Activated naive CD4-positive, alpha-beta T cell treated with Interleukin-2 at 50 U/mL for 16 hours (primary cell): Measurements from ENCODE around the gene CIB4.
"Not testable (repeated sequence)": the region's sequence is repeated elsewhere in the genome, so short reads cannot be mapped to it uniquely, and the experiment has no call there.

ENCODE experiments used
- DNase-seq: peaks from one replicate; pipeline ENCODE4 v3.0.0-alpha.2; 2020

The CIB4 gene

GRCh38 chr2:26665296-26665695 lies 24.1 kb upstream of the CIB4 start:
- DNase-seq = not testable (repeated sequence)

- no peak for DNase-seq
These were observed 19.3 kb upstream of the CIB4 start for GRCh38 chr2:26660363-26660962.

GRCh38 chr2:26658691-26659346 lies 17.7 kb upstream of the CIB4 start:
- no peak for DNase-seq

GRCh38 chr2:26657265-26657664 lies 16.1 kb upstream of the CIB4 start:
- DNase-seq = no peak

DNA sequence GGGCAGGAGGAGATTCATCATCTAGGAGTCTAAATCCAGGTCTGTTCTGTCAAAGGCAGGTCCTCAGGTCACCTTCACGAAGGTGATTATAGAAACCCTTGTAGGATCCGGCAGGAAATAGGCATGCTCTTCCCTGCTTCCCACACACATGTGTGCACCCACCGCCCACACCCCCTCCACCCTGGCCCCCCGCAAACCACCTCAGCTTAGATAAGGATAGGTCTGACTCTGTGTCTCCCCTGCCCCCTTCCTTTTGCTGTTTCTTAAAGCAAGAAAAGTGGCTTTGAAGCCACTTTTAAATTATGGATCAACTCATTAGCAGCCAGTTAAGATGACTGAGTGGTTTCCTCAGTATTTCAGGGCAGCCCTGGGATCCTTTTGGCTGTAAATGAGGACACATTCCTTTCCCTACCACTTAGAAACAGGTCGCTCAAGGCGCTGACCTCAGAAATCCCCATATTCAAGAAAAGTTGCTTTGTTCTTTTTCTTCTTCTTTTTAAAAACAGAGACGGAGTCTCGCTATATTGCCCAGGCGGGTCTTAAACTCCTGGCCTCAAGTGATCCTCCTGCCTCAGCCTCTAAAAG lies 14.5 kb upstream of the CIB4 start:
- no peak for DNase-seq

DNA sequence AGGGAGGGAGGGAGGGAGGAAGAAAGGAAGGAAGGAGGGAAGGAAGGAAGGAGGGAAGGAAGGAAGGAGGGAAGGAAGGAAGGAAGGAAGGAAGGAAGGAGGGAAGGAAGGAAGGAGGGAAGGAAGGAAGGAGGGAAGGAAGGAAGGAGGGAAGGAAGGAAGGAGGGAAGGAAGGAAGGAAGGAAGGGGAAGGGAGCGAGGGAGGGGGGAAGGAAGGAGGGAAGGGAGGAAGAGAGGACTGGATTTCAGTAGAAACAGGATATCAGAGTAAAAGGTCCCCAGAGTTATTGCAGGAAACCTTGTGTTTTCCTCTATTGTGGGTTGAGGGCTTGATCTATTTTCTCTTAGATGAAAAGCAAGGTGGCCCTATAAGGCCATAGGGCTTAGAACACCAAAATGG lies 14.0 kb upstream of the CIB4 start:
- DNase-seq = not testable (repeated sequence)

- no peak for DNase-seq
These were observed 12.8 kb upstream of the CIB4 start for GRCh38 chr2:26654061-26654340.

- DNase-seq = no peak
These were observed 12.3 kb upstream of the CIB4 start for GRCh38 chr2:26653207-26654060.

DNA sequence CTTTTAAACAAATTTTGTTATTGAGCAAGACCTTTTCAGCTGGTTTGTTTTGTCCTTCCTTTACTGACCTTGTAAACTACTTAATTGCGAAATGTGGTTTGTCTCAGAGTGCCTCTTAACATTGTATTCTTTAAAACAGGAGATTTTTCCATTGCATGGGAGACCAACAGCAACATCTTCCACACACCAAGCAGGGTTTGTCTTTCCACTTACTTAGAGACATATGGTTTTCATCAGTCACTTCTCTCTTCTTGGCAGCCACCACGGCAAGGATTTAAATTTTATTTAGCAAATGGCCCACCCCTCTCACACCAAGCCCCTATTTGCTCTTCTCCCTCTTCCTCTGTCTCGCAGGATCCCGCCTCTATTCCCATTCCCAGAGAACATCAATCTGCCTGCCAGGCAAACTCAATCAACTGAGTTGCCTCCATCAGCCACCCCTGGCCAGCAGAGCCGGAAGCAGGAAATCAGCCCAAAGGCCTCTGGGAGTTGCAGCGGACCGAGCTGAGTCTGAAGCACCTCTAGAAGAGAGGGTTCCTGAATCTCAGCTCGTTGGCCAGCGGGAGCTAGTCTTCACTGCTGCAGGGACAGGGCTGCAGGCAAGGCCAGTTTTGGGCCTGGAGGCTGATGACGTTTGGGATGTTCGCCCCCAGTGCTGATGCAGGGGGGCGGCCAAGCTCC lies 11.3 kb upstream of the CIB4 start:
- no peak for DNase-seq

GRCh38 chr2:26651799-26652198 lies 10.6 kb upstream of the CIB4 start:
- no peak for DNase-seq

DNA sequence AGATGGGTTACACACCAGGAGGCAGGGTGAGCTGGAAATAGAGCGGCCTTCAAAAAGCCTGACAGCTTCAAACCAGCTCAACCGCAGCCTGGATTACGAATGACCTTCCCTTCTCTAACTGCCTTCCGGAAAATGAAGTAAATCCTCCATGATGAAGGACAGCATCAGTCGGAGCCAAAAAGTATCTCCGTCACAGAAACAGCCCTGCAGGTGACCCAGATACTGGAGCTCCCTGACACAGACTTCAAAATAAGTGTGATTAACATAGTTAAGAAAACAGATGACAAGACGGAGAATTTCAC lies 10.3 kb upstream of the CIB4 start:
- DNase-seq = no peak

DNA sequence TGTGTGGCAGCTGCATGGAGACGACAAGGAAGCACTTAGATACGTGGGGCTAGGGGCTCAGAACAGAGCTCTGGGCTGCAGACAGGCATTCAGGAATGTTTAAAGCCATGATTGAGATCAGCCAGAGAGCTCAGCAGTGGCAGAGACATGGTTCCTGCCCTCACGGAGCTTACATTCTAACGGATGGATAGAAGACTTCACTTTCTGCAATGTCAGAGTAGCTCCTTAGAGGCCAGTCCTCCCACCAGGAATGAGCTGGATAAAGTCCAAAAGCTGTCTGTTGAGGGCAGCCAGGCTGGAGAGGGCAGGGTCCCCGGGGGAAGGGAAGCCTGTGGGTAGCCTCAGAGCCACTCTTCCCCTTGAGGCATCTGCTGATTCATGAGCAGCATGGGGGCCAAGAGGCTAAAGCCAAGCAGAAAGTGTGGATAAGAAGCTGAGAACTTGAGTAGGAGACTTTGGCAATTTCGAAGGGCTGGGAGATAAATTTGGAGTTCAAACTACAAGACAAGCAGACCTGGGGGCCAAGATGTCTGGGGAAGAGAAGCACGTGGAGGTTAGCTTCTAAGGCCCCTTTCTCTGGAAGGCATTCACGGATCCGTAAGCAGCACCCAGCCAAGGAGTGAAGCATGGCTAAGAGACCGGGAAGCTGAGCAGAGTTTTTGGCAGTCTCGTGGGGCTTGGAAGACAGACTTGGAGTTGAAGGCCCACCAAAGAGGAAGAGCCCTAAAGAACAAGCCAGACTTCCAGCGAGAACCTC lies 9.7 kb upstream of the CIB4 start:
- DNase-seq = no peak

DNA sequence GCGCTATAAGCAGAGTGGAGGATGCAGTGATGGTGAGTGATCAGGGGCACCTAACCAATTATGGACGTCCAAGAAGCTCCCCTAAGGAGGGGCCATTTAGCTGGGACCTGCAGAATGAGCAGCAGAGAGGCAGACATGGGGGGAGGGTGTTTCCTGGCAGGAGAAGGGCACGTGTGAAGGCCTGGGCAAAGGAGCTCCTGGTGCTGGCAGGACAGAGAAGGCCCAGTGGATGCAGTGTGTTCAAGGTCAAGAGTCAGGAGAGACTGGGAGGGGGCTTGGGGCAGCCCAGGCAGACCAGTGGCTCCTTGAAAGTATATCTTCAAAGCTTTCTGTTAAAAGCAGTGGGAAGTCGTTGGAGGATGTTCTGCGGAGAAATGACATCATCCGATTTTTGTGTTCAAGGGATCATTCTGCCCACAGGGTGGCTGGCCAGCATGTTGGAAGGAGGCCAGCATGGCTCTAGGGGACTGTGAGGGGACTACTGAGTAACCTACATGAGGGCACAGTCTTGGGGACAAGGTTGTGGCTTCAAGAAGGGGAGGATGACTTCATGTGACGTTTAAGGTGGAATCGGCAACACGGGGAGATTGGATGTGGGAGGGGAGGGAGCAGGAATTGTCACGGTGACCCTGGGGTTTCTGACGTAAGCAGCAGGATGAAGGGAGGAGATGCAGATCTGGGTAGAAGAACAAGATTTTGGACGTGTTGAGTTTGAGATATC lies 9.0 kb upstream of the CIB4 start:
- DNase-seq = no peak

GRCh38 chr2:26649322-26649721 lies 8.2 kb upstream of the CIB4 start:
- no peak for DNase-seq

DNA sequence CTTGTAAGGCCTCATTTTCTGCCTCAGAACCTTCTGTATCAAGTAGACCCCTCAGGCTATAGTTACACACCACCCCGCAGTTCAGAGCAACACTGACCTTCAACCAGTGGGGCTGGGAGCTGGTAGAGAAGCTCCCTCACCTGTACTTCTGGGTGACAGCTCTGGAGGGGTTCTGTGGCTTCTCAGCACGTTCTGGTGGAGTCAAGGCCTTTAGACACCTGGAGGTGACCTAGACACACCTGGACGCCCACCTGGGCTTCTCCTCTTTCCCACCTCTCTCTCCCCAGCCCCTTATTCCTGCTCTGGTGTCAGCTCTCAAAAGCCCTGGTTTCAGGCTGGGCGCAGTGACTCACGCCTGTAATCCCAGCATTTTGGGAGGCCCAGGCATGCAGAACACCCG lies 7.3 kb upstream of the CIB4 start:
- DNase-seq = no peak

DNA sequence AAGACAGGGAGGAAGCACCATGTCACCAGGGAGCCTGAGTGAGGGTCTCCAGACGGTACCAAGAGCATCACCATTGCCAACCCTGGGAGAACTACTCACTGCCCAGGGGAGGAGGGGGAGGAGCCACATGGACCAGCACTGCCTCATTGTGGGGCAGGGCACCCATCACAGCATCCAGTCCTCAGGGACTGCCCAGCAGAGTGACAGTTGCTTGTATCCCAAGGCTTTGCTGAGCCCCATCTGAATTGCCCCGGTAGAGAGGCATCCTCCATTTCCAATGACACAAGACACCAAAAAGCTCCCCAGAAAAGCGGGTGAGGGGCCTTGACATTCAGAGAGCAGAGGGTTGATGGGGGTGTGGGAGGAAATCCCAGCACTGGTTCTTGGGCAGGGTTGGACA lies 6.8 kb upstream of the CIB4 start:
- no peak for DNase-seq

GRCh38 chr2:26646986-26647672 lies 6.0 kb upstream of the CIB4 start:
- DNase-seq = no peak

DNA sequence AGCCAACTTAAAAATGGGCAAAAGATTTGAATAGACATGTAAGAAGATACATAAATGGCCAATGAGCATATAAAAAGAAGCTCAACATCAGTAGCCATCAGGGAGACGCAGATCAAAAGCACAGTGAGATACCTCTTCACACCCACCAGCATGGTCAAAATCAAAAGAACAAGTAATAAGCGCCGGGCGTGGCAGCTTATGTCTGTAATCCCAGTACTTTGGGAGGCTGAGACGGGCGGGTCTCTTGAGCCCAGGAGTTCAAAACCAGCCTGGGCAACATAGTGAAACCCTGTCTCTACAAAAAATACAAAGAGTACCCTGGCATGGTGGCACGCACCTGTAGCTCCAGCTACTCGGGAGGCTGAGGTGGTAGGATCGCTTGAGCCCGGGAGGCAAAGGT lies 4.6 kb upstream of the CIB4 start:
- no peak for DNase-seq

DNA sequence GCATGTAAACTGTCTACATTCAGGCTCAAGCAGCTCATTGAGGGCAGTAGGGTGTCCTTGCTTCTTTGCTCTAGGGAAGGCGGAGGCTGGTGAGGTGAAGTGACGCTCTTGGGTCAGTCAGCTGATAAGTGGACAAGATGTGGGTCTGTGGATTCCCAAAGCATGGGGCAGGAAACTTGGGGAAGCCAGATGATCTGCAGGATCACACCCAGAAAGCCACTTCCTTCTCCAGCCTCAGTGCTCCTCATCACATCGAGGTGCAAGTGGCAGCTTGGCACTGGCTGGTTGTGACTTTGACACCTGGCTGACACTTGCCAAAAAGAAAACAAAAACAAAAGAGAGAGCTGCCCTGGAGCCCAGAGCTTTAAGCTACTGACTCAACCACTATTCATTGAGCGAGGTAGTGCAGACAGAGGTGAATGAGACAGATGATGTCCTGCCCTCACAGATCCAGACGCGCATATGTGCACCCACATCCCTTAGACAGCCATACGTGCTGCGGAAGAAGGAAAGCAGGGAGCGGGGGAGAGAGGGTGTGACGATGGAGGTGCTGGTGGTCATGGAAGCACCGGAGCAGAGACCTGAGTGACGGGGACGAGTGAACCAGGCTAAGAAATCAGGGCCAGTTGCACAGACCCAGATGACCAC lies 3.1 kb upstream of the CIB4 start:
- DNase-seq = no peak

- DNase-seq = no peak
These were observed 1.3 kb upstream of the CIB4 start for GRCh38 chr2:26642429-26642828.

DNA sequence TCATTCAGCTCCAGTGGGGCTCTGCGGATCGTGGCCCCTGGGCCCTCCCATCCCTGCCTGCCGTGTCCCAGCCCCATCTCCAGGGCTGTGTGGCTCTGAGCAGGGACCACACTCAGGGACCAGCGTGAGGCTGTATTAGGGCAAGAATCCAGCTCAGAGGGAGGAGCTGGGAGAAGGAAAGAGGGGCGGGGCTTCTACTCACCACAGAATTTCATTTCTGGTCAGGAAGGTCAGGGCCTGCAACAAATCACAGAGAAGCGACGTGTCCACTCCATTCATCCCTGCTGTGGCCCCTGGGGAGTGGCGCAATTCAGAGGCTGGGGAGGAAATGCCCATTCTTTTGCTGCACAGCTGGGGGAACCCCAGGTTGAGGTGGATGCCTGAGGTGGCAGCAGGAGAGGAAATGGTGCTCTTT lies 828 bp downstream of the CIB4 start:
- no peak for DNase-seq
